MCF 10A (cell line): ENCODE measurements around the gene VCAN. TPM values are rescaled to one million over a fixed set of nuclear protein-coding genes. Genes with fewer than 3 reads are reported as not detected.

ENCODE experiments used
- BruUV-seq: library from RNA; stranded (reverse); fragments of 400-500 nt; replicated peaks from 2 replicates; lab custom pipeline; 2021; lab: Mats Ljungman, UMichigan
- CTCF ChIA-PET: fragments of 300-600 bp; sonication (Branson Sonifier 250); formaldehyde crosslinking; extraction: SDS; loops from one replicate; lab custom pipeline; 2021; ENCODE audit warnings: antibody characterized with exemption, inconsistent platforms; lab: Yijun Ruan, JAX
- POLR2A ChIA-PET: fragments of 300-600, 350-650 bp; sonication (Branson Sonifier 250); formaldehyde crosslinking; extraction: SDS; loops from one replicate; lab custom pipeline; 2020; ENCODE audit warnings: antibody characterized with exemption, inconsistent platforms; lab: Yijun Ruan, JAX
- DNase-seq: peaks from one replicate; pipeline ENCODE4 v3.0.0-alpha.2; 2018; ENCODE audit not compliant: unreplicated experiment
- H3K27ac Mint-ChIP-seq: one replicate; pipeline ENCODE4 v1.8.0; 2022; ENCODE audit warnings: mild to moderate bottlenecking, low read depth, mixed read lengths; ENCODE audit not compliant: unreplicated experiment
- H3K27me3 Mint-ChIP-seq: one replicate; pipeline ENCODE4 v1.8.0; 2022; ENCODE audit warnings: mixed read lengths; ENCODE audit not compliant: insufficient read depth, unreplicated experiment
- H3K36me3 Mint-ChIP-seq: one replicate; pipeline ENCODE4 v1.8.0; 2022; ENCODE audit warnings: mild to moderate bottlenecking, moderate library complexity, mixed read lengths; ENCODE audit not compliant: insufficient read depth, unreplicated experiment
- H3K4me1 Mint-ChIP-seq: one replicate; pipeline ENCODE4 v1.8.0; 2022; ENCODE audit warnings: mixed read lengths; ENCODE audit not compliant: insufficient read depth, unreplicated experiment
- H3K4me3 Mint-ChIP-seq: one replicate; pipeline ENCODE4 v1.8.0; 2022; ENCODE audit warnings: mild to moderate bottlenecking, moderate library complexity, mixed read lengths; ENCODE audit not compliant: unreplicated experiment
- H3K9me3 Mint-ChIP-seq: one replicate; pipeline ENCODE4 v1.8.0; 2022; ENCODE audit warnings: mixed read lengths; ENCODE audit not compliant: unreplicated experiment
- CTCF ChIP-seq: fragments of 200-600 bp; IDR thresholded peaks from one replicate; pipeline ENCODE4 v1.8.0; 2022; ENCODE audit warnings: antibody characterized with exemption, mild to moderate bottlenecking; ENCODE audit not compliant: unreplicated experiment
- intact Hi-C: fragments of 100-400 bp; cut with micrococcal nuclease; formaldehyde crosslinking; loops from 2 replicates; pipeline ENCODE4 v1.14.1; 2022
- total RNA-seq: library from RNA; stranded (reverse); gene quantifications from 2 replicates; pipeline ENCODE4 v1.2.3, GENCODE V29; 2022

The VCAN gene
- total RNA-seq, 1 experiment from 2014 or later = 50.6 TPM

GRCh38 chr5:83490203-83490602, 18.7 kb downstream of the VCAN start:
- no peak for DNase-seq
- ChIA-PET CTCF (no interaction called here), POLR2A (no interaction called here)
- intact Hi-C loops = no loop called here
- Mint-ChIP-seq H3K27ac (no peak overlapping the region), H3K36me3 (peaks cover 19% of the 10 kb centered on the region), H3K4me3 (no peak overlapping the region), H3K27me3 (no peaks in the 10 kb centered on the region), H3K9me3 (no peaks in the 10 kb centered on the region), H3K4me1 (peaks cover 4% of the 10 kb centered on the region)
- no peak for TF ChIP-seq CTCF
- BruUV-seq = no TSS peak

- no peak for TF ChIP-seq CTCF
- no peaks in the 10 kb centered on the region for H3K9me3 Mint-ChIP-seq
- intact Hi-C loops = no loop called here
- peaks cover 16% of the 10 kb centered on the region for H3K36me3 Mint-ChIP-seq
- POLR2A ChIA-PET = interaction anchor here (1.4 kb wide), 1 partner anchor 17 kb away, joined by 3 read pairs; no protein-coding TSS in a partner anchor
- peak; percentile 31 for DNase-seq
- no peak overlapping the region for H3K4me3 Mint-ChIP-seq
- no peaks in the 10 kb centered on the region for H3K27me3 Mint-ChIP-seq
- no TSS peak for BruUV-seq
- CTCF ChIA-PET = interaction anchor here (0.6 to 0.8 kb wide), 3 partner anchors 275 to 851 kb away, joined by 3 to 5 read pairs (median 3); no protein-coding TSS in a partner anchor
- H3K27ac Mint-ChIP-seq = no peak overlapping the region
- H3K4me1 Mint-ChIP-seq = no peaks in the 10 kb centered on the region
Observed at GRCh38 chr5:83492331-83492730, 20.8 kb downstream of the VCAN start.

GRCh38 chr5:83493644-83494043, 22.1 kb downstream of the VCAN start:
- TF ChIP-seq CTCF = no peak
- no peak for DNase-seq
- Mint-ChIP-seq H3K4me1 (no peaks in the 10 kb centered on the region), H3K9me3 (no peaks in the 10 kb centered on the region), H3K27ac (no peak overlapping the region), H3K4me3 (no peak overlapping the region), H3K27me3 (no peaks in the 10 kb centered on the region), H3K36me3 (peaks cover 19% of the 10 kb centered on the region)
- POLR2A ChIA-PET = interaction anchor here (0.7 kb wide), 1 partner anchor 22 kb away, joined by 4 read pairs; no protein-coding TSS in a partner anchor
- intact Hi-C loops = no loop called here
- no TSS peak for BruUV-seq
- CTCF ChIA-PET = no interaction called here

DNA sequence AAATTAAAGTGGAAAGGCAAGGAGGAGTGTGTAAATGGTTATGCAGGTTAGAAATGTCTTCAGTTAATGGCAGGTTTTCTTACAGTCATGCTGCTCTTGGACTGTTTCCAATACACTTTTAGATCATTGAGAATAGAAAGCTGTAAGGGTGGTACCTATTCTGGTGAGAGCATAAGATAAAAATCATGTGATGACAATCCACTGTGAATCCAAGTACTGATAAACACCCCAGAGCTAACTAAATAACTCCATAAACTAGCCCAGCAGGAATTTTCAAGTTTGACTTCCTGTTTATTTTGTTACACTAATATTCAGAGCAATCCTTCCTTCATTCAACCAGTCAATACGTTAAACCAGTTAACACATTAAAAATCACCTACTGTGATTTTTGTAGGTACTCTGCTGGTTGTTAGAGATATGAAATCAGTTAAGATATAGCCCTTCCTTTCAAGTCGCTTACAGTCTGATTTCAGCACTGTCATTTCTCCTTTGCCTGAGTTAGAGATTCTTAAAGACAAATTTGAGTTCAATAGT, 22.6 kb downstream of the VCAN start:
- Mint-ChIP-seq H3K4me3 (no peak overlapping the region), H3K27me3 (no peaks in the 10 kb centered on the region), H3K9me3 (no peaks in the 10 kb centered on the region), H3K27ac (no peak overlapping the region), H3K36me3 (peaks cover 19% of the 10 kb centered on the region), H3K4me1 (no peaks in the 10 kb centered on the region)
- no TSS peak for BruUV-seq
- ChIA-PET POLR2A (interaction anchor here (1.0 kb wide), 1 partner anchor 9 kb away, joined by 4 read pairs; no protein-coding TSS in a partner anchor), CTCF (no interaction called here)
- intact Hi-C loops = no loop called here
- no peak for TF ChIP-seq CTCF
- DNase-seq = no peak
